ENCODE results near the gene GPR146.

The GPR146 gene

DNA sequence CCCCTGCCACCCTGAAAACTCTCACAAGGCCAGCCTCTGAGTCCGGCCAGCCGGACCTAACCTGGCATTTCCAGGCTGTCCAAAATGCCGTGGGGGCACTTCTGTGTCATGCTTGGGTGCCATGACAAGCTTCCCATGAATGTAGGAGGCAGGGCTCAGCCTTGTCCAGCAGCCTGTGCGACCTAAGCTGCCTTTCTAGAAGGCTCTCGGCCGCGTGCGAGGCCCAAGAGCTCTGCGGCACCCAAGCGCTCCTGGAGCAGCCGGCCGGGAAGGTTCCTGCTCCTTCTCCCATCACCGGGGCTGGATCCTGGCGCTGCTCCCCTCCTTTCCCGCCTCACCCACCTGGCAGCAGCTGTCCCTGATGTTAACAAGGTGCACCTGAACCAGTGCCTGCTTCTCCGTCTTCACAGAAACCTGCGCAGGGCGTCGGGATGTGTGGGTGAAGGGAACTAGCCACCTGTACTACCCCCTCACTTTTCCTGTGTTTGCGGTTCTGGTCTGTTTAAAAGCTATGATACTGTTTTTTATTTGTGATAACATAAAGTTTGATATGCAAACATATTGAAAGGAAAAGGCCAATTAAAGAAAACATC, 49.7 kb downstream of the GPR146 start:
- H3F3A ChIP-seq (ENCODE audit: insufficient read depth, low read length), result no peaks in the 10 kb centered on the region
- no peak overlapping the region for H3K9ac ChIP-seq (ENCODE audit: low read length)
- H3K27me3 ChIP-seq (ENCODE audit: insufficient read depth, low read length), result peaks cover 13% of the 10 kb centered on the region; the same call in 1 of the 2 replicates
- no peak overlapping the region for H3K27ac ChIP-seq (ENCODE audit: low read depth, low read length, poor library complexity, severe bottlenecking)
- no peaks in the 10 kb centered on the region for H3K9me3 ChIP-seq (ENCODE audit: low read length)
- TF ChIP-seq EZH2 (IDR thresholded peaks at IDR 0.05; ENCODE audit: borderline replicate concordance, low read length), result no peak
- TF ChIP-seq, protein P1, sequence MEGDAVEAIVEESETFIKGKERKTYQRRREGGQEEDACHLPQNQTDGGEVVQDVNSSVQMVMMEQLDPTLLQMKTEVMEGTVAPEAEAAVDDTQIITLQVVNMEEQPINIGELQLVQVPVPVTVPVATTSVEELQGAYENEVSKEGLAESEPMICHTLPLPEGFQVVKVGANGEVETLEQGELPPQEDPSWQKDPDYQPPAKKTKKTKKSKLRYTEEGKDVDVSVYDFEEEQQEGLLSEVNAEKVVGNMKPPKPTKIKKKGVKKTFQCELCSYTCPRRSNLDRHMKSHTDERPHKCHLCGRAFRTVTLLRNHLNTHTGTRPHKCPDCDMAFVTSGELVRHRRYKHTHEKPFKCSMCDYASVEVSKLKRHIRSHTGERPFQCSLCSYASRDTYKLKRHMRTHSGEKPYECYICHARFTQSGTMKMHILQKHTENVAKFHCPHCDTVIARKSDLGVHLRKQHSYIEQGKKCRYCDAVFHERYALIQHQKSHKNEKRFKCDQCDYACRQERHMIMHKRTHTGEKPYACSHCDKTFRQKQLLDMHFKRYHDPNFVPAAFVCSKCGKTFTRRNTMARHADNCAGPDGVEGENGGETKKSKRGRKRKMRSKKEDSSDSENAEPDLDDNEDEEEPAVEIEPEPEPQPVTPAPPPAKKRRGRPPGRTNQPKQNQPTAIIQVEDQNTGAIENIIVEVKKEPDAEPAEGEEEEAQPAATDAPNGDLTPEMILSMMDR (IDR thresholded peaks at IDR 0.05; ENCODE audit: low read length), result no peak
- no peaks in the 10 kb centered on the region for H3K4me1 ChIP-seq (ENCODE audit: insufficient read depth, low read length, severe bottlenecking)
- H3K79me2 ChIP-seq (ENCODE audit: insufficient read depth, low read length), result no peaks in the 10 kb centered on the region
- no peak overlapping the region for H2AFZ ChIP-seq (ENCODE audit: low read length)
- peaks cover 15% of the 10 kb centered on the region for H3K36me3 ChIP-seq (ENCODE audit: insufficient read depth, low read length)
- H3K4me3 ChIP-seq (ENCODE audit: low read depth, low read length, poor library complexity, severe bottlenecking), result no peak overlapping the region
- H3K9me2 ChIP-seq (ENCODE audit: low read depth, low read length), result no peaks in the 10 kb centered on the region
- H3K4me2 ChIP-seq (ENCODE audit: low read length), result no peak overlapping the region
- no peaks in the 10 kb centered on the region for H4K20me1 ChIP-seq (ENCODE audit: insufficient read depth, low read length)

DNA sequence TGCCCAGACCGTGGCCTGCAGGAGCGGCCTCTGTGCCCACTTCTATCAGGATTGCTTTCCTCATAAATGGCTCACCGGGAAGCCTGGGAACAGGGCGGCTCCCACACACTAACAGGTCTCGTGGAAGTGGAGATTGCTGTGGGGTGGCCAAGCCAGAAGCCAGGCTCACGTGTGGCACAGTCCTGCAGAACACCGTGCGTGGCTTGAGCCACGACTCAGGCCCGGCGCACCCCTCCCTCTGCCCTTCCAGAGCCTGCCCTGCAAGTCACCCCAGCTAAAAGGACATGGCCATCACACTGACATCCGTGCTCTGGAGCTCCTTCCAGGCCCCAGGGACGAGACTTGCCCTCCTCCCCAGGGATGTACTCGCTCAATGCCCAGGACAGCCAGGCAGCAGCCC, 50.5 kb downstream of the GPR146 start:
- H3K4me2 ChIP-seq (ENCODE audit: low read length), result no peak overlapping the region
- no peaks in the 10 kb centered on the region for H3K9me2 ChIP-seq (ENCODE audit: low read depth, low read length)
- H3K4me3 ChIP-seq (ENCODE audit: low read depth, low read length, poor library complexity, severe bottlenecking), result no peak overlapping the region
- H3K79me2 ChIP-seq (ENCODE audit: insufficient read depth, low read length), result no peaks in the 10 kb centered on the region
- H4K20me1 ChIP-seq (ENCODE audit: insufficient read depth, low read length), result no peaks in the 10 kb centered on the region
- no peaks in the 10 kb centered on the region for H3K9me3 ChIP-seq (ENCODE audit: low read length)
- peaks cover 13% of the 10 kb centered on the region; the same call in 1 of the 2 replicates for H3K27me3 ChIP-seq (ENCODE audit: insufficient read depth, low read length)
- H3K9ac ChIP-seq (ENCODE audit: low read length), result no peak overlapping the region
- no peaks in the 10 kb centered on the region for H3F3A ChIP-seq (ENCODE audit: insufficient read depth, low read length)
- peaks cover 15% of the 10 kb centered on the region for H3K36me3 ChIP-seq (ENCODE audit: insufficient read depth, low read length)
- TF ChIP-seq EZH2 (IDR thresholded peaks at IDR 0.05; ENCODE audit: borderline replicate concordance, low read length), result no peak
- TF ChIP-seq, protein P1 (IDR thresholded peaks at IDR 0.05; ENCODE audit: low read length), result no peak
- no peak overlapping the region for H3K27ac ChIP-seq (ENCODE audit: low read depth, low read length, poor library complexity, severe bottlenecking)
- no peak overlapping the region for H2AFZ ChIP-seq (ENCODE audit: low read length)
- H3K4me1 ChIP-seq (ENCODE audit: insufficient read depth, low read length, severe bottlenecking), result no peaks in the 10 kb centered on the region

DNA sequence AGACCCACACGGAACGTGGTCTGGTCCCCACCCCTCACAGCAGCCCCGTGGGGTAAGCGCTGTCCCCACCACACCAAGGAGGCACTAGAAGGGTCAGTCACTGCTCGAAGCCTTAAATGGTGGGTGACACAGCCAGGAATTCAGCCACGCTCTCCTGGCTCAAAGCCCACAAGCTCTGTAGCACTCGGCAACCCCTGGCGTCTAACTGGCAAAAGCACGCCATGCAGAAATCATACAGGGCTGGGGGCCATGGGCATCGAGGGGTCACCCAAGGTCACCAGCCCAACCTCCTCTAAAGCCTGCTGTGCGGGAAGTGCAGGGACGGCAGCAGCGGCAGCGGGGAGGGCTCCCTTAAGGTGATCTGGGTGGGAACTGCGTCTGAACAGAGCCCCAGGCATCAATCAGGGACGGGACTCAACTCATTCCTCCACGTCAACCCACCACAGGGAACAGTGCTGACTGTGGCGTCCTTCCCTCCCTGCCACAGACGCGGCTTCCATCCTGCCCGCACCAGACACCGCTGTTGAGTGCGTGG, 51.3 kb downstream of the GPR146 start:
- Histone ChIP-seq H3K9ac (ENCODE audit: low read length) (no peak overlapping the region), H3K4me2 (ENCODE audit: low read length) (no peak overlapping the region), H3K4me1 (ENCODE audit: insufficient read depth, low read length, severe bottlenecking) (no peaks in the 10 kb centered on the region), H3K9me2 (ENCODE audit: low read depth, low read length) (no peaks in the 10 kb centered on the region), H3K79me2 (ENCODE audit: insufficient read depth, low read length) (no peaks in the 10 kb centered on the region), H3K9me3 (ENCODE audit: low read length) (no peaks in the 10 kb centered on the region), H4K20me1 (ENCODE audit: insufficient read depth, low read length) (no peaks in the 10 kb centered on the region), H3K27ac (ENCODE audit: low read depth, low read length, poor library complexity, severe bottlenecking) (no peak overlapping the region), H3K27me3 (ENCODE audit: insufficient read depth, low read length) (peaks cover 13% of the 10 kb centered on the region; the same call in 1 of the 2 replicates), H3K4me3 (ENCODE audit: low read depth, low read length, poor library complexity, severe bottlenecking) (no peak overlapping the region), H3F3A (ENCODE audit: insufficient read depth, low read length) (no peaks in the 10 kb centered on the region), H2AFZ (ENCODE audit: low read length) (no peak overlapping the region), H3K36me3 (ENCODE audit: insufficient read depth, low read length) (peaks cover 15% of the 10 kb centered on the region)
- TF ChIP-seq, protein P1 (IDR thresholded peaks at IDR 0.05; ENCODE audit: low read length), result no peak
- no peak for TF ChIP-seq EZH2 (IDR thresholded peaks at IDR 0.05; ENCODE audit: borderline replicate concordance, low read length)
